A549 (cell line): Measurements from ENCODE around the gene TMEM107. TPM values are rescaled to one million over a fixed set of nuclear protein-coding genes. Genes with fewer than 3 reads are reported as not detected.

ENCODE experiments used
- ATAC-seq, 2 experiments: fragments of 200-7000 bp in 1 of 2; fragments of >200 bp in 1 of 2; cut with Nextera tagmentation in 1 of 2; cut with Tn5 transposase in 1 of 2; 3 replicates each; pipeline versions ENCODE4 v1.8.0 to v1.9.1; 2018 to 2020; ENCODE audit warnings: mild to moderate bottlenecking in 1 of 2, moderate library complexity in 1 of 2
- CTCF ChIA-PET: fragments of 300-600 bp; sonication (Branson Sonifier 250); formaldehyde crosslinking; extraction: SDS; loops from one replicate; lab custom pipeline; 2021; ENCODE audit warnings: antibody characterized with exemption, inconsistent platforms; lab: Yijun Ruan, JAX
- POLR2A ChIA-PET: fragments of 350-600 bp; formaldehyde crosslinking; extraction: SDS; loops from one replicate; lab custom pipeline; 2021; ENCODE audit warnings: antibody characterized with exemption, inconsistent platforms; lab: Yijun Ruan, JAX
- DNase-seq, 2 experiments: peaks; one replicate each; pipeline versions ENCODE4 v3.0.0 to v3.0.0-alpha.2; 2011 to 2016; ENCODE audit warnings: low read depth in 1 of 2, low spot score in 1 of 2
- FAIRE-seq: peaks from 2 replicates; lab custom pipeline; 2011; peaks lifted over from hg19 to GRCh38; lab: Jason Lieb, UNC
- H3K27ac ChIP-seq, 2 experiments: fragments of >200 bp; sonication (Bioruptor Twin); formaldehyde crosslinking; 3 replicates each; pipeline ENCODE4 v1.5.1; 2016 to 2017
- H3K4me1 ChIP-seq: fragments of >200 bp; sonication (Bioruptor Twin); formaldehyde crosslinking; 3 replicates; pipeline ENCODE4 v1.6.1; 2016
- H3K4me2 ChIP-seq: fragments of >200 bp; sonication (Bioruptor Twin); formaldehyde crosslinking; 3 replicates; pipeline ENCODE4 v1.6.1; 2016
- H3K4me3 ChIP-seq: fragments of >200 bp; sonication (Bioruptor Twin); formaldehyde crosslinking; 3 replicates; pipeline ENCODE4 v1.5.1; 2016
- H3K9me3 ChIP-seq: fragments of >200 bp; sonication (Bioruptor Twin); formaldehyde crosslinking; 3 replicates; pipeline ENCODE4 v1.6.1; 2016
- BHLHE40 ChIP-seq: IDR thresholded peaks from 2 replicates; pipeline ENCODE4 v1.6.1; 2012; ENCODE audit warnings: low read depth, low read length, inconsistent platforms
- CBX2 ChIP-seq: fragments of 200-600 bp; sonication (generic); IDR thresholded peaks from 2 replicates; pipeline ENCODE4 v1.6.1; 2016; ENCODE audit warnings: low read depth, mild to moderate bottlenecking, borderline replicate concordance
- CHD4 ChIP-seq: fragments of 200-600 bp; sonication (generic); IDR thresholded peaks from 2 replicates; pipeline ENCODE4 v1.6.1; 2016; ENCODE audit warnings: antibody characterized with exemption, mild to moderate bottlenecking, borderline replicate concordance
- E2F6 ChIP-seq: IDR thresholded peaks from 2 replicates; pipeline ENCODE4 v1.6.1; 2012; ENCODE audit warnings: low read depth, borderline replicate concordance
- EHF ChIP-seq: fragments of 250-450 bp; sonication (Bioruptor Pico); IDR thresholded peaks from 2 replicates; pipeline ENCODE4 v1.5.0; 2020; ENCODE audit warnings: mild to moderate bottlenecking
- EHMT2 ChIP-seq: fragments of 200-600 bp; sonication (generic); IDR thresholded peaks from 2 replicates; pipeline ENCODE4 v1.6.1; 2016; ENCODE audit warnings: antibody characterized with exemption, low read depth, mild to moderate bottlenecking, moderate library complexity
- EP300 ChIP-seq, 2 experiments: fragments of >200 bp; sonication (Bioruptor Twin); formaldehyde crosslinking; IDR thresholded peaks; 2 replicates in 1 of 2; 3 replicates in 1 of 2; pipeline ENCODE4 v1.6.1; 2016 to 2017
- FOSB ChIP-seq: fragments of 250-450 bp; sonication (Bioruptor Pico); IDR thresholded peaks from 2 replicates; pipeline ENCODE4 v1.5.0; 2020; ENCODE audit warnings: mild to moderate bottlenecking, moderate library complexity
- FOSL2 ChIP-seq, 2 experiments: fragments of 450-650 bp in 1 of 2; fragments of >200 bp in 1 of 2; sonication (Bioruptor Twin) in 1 of 2; formaldehyde crosslinking; IDR thresholded peaks; 2 replicates each; pipeline versions ENCODE4 v1.5.0 to v1.6.1; 2016 to 2020; ENCODE audit warnings: mild to moderate bottlenecking in 1 of 2, moderate library complexity in 1 of 2
- GATA3 ChIP-seq: IDR thresholded peaks from 2 replicates; pipeline ENCODE4 v1.6.1; 2012; ENCODE audit warnings: borderline replicate concordance
- HEYL ChIP-seq: fragments of 250-450 bp; sonication (Bioruptor Pico); IDR thresholded peaks from 2 replicates; pipeline ENCODE4 v1.8.0; 2021; ENCODE audit warnings: mild to moderate bottlenecking, moderate library complexity
- HOXA7 ChIP-seq: fragments of 250-450 bp; sonication (Bioruptor Pico); IDR thresholded peaks from 2 replicates; pipeline ENCODE4 v1.5.0; 2020; ENCODE audit warnings: mild to moderate bottlenecking, moderate library complexity
- HOXB13 ChIP-seq: fragments of 250-450 bp; sonication (Bioruptor Pico); IDR thresholded peaks from 2 replicates; pipeline ENCODE4 v1.5.0; 2020; ENCODE audit warnings: low read depth, mild to moderate bottlenecking, moderate library complexity
- HOXB5 ChIP-seq: fragments of 250-450 bp; sonication (Bioruptor Pico); IDR thresholded peaks from 2 replicates; pipeline ENCODE4 v1.5.0; 2020; ENCODE audit warnings: mild to moderate bottlenecking, moderate library complexity
- JUN ChIP-seq, 2 experiments: fragments of >200 bp; sonication (Bioruptor Twin); formaldehyde crosslinking; IDR thresholded peaks; 2 replicates in 1 of 2; 3 replicates in 1 of 2; pipeline ENCODE4 v1.6.1; 2016 to 2017
- MAFK ChIP-seq: fragments of 450-650 bp; IDR thresholded peaks from 2 replicates; pipeline ENCODE4 v1.6.1; 2014; ENCODE audit not compliant: partially characterized antibody
- MAZ ChIP-seq: fragments of 150-350 bp; IDR thresholded peaks from 2 replicates; pipeline ENCODE4 v1.6.1; 2014; ENCODE audit warnings: antibody characterized with exemption, low read depth, low read length, borderline replicate concordance
- MYC ChIP-seq: IDR thresholded peaks from 2 replicates; pipeline ENCODE4 v1.6.1; 2012; ENCODE audit warnings: mild to moderate bottlenecking, inconsistent platforms, low read length, improper control_type of control experiment, borderline replicate concordance
- POLR2A ChIP-seq: IDR thresholded peaks from 2 replicates; pipeline ENCODE4 v1.6.1; 2012; ENCODE audit warnings: mild to moderate bottlenecking, low read length
- POLR2AphosphoS2 ChIP-seq: conservative IDR thresholded peaks from 2 replicates; pipeline ENCODE4 v1.6.1; 2012; ENCODE audit warnings: low read length, improper control_type of control experiment, inconsistent platforms
- RARB ChIP-seq: fragments of 250-450 bp; sonication (Bioruptor Pico); IDR thresholded peaks from 2 replicates; pipeline ENCODE4 v1.8.0; 2021; ENCODE audit warnings: mild to moderate bottlenecking, moderate library complexity
- RNF2 ChIP-seq: fragments of 200-600 bp; sonication (generic); IDR thresholded peaks from 2 replicates; pipeline ENCODE4 v1.6.1; 2016; ENCODE audit warnings: low read depth, mild to moderate bottlenecking, antibody characterized with exemption, moderate library complexity, borderline replicate concordance
- TFCP2L1 ChIP-seq: fragments of 250-450 bp; sonication (Bioruptor Pico); IDR thresholded peaks from 2 replicates; pipeline ENCODE4 v1.5.0; 2021; ENCODE audit warnings: mild to moderate bottlenecking
- USF2 ChIP-seq: fragments of 450-650 bp; IDR thresholded peaks from 2 replicates; pipeline ENCODE4 v1.6.1; 2014; ENCODE audit warnings: antibody characterized with exemption
- WGBS: methylation state at CpG from one replicate; pipeline ENCODE4 v1.1.6; 2017; ENCODE audit errors: missing lambda C conversion rate; 5-methylcytosine and 5-hydroxymethylcytosine counted together
- polyA plus RNA-seq, 4 experiments: library from polyadenylated mRNA; depleted of rRNA in 3 of 4; stranded (reverse); fragments of >200 nt; fragmentation: RNase III in 1 of 4; extraction: RNeasy Plus Mini Kit Qiagen cat#74134 plus additional on column Dnase treatment in 1 of 4; gene quantifications; 2 replicates in 3 of 4; 3 replicates in 1 of 4; pipeline ENCODE4 v1.2.3, GENCODE V29; 2011 to 2017
- TF ChIP-seq, protein P1 (sequence below): fragments of 250-450 bp; sonication (Bioruptor Pico); IDR thresholded peaks from 2 replicates; pipeline ENCODE4 v1.5.0; 2020; ENCODE audit warnings: low read depth, mild to moderate bottlenecking, moderate library complexity
- TF ChIP-seq, protein P2 (sequence below): IDR thresholded peaks from 2 replicates; pipeline ENCODE4 v1.6.1; 2012

Gene TMEM107
- polyA plus RNA-seq, 2 of the 4 experiments (the other 2 are of a cell fraction): 17.0 to 22.8 TPM

DNA sequence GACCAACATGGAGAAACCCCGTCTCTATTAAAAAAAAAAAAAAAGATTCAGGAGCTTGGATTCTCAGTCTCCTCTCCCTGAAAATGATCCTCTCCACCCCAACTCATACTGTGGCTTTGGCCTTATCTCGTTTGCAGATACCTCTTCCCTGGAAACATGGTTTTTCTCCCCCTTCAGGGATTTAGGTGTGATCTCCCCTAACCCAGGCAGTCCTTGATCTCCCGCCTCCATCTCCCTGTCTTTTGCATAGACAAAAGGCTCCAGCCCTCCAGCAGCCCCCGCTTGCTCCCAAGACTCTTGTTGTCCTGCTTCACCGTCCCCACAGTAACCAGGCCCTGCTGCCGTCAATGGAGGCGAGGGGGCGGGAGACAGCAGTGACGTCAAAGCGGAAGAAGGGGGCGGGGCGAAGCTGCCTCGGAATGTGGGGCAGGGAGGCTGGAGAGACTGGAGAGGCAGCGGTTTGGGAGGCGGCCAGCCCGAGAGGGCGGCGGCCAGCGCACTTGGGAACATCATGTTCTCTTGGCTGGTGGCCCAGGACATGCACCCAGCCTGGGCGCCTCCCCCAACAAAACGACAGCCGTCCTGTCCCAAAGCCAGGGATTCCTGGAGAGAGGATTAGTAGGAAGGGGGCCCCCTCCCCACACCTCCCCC is 22.1 kb downstream of the TMEM107 start:
- peak; percentile 94 for FAIRE-seq
- ChIA-PET POLR2A (interaction anchor here (0.5 to 1.9 kb wide), 9 partner anchors 15 to 670 kb away, joined by 3 to 26 read pairs (median 3); partner anchors contain the start of genes CTC1 and POLR2A), CTCF (interaction anchor here (0.9 to 19.5 kb wide), 7 partner anchors 15 to 147 kb away, joined by 3 to 601 read pairs (median 5); no protein-coding TSS in a partner anchor)
- peaks cover 49% of the 10 kb centered on the region for H3K4me1 ChIP-seq
- H3K27ac ChIP-seq: peak overlapping the region; percentile 89 to 93
- TF ChIP-seq EHF (CRISPR knock-in tag) (0 out of 2 replicates have a peak, but pooled peaks have one; percentile 33), TFCP2L1 (CRISPR knock-in tag) (peak; percentile 54), USF2 (no peak), BHLHE40 (no peak), HOXB13 (CRISPR knock-in tag) (peak; percentile 41; the same call in 1 of the 2 replicates), MYC (peak; percentile 64), POLR2AphosphoS2 (0 out of 2 replicates have a peak, but pooled peaks have one; percentile 17), E2F6 (peak; percentile 74), CBX2 (no peak), POLR2A (peak; percentile 32; the same call in 1 of the 2 replicates), JUN (IDR thresholded peaks at IDR 0.05) (peak in 1 of 2 experiments; percentile 60; a peak in 3 of 5 replicates), MAZ (peak; percentile 36; the same call in 1 of the 2 replicates), HOXA7 (CRISPR knock-in tag) (peak; percentile 94), EP300 (IDR thresholded peaks at IDR 0.05) (0 out of 5 replicates have a peak, but pooled peaks of 1 of the 2 experiments have one; percentile 30), MAFK (no peak), RNF2 (no peak), EHMT2 (no peak), RARB (CRISPR knock-in tag) (peak; percentile 40; the same call in 1 of the 2 replicates), CHD4 (no peak), HOXB5 (peak; percentile 58; the same call in 1 of the 2 replicates), FOSL2 (IDR thresholded peaks at IDR 0.05) (no peak), FOSL2 (CRISPR knock-in tag; IDR thresholded peaks at IDR 0.05) (0 out of 2 replicates have a peak, but pooled peaks have one; percentile 5), FOSB (CRISPR knock-in tag) (peak; percentile 81), HEYL (CRISPR knock-in tag) (no peak), GATA3 (peak; percentile 47)
- TF ChIP-seq, protein P1, sequence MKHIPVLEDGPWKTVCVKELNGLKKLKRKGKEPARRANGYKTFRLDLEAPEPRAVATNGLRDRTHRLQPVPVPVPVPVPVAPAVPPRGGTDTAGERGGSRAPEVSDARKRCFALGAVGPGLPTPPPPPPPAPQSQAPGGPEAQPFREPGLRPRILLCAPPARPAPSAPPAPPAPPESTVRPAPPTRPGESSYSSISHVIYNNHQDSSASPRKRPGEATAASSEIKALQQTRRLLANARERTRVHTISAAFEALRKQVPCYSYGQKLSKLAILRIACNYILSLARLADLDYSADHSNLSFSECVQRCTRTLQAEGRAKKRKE (CRISPR knock-in tag): no peak
- TF ChIP-seq, protein P2, sequence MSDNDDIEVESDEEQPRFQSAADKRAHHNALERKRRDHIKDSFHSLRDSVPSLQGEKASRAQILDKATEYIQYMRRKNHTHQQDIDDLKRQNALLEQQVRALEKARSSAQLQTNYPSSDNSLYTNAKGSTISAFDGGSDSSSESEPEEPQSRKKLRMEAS: peak; percentile 78; the same call in 1 of the 2 replicates
- WGBS: 3% methylated on average over 16 of the region's 22 CpGs
- H3K4me2 ChIP-seq: peak overlapping the region; percentile 78
- no peaks in the 10 kb centered on the region for H3K9me3 ChIP-seq
- peak; percentile 38 to 45 for ATAC-seq
- peak; percentile 90 to 99 for DNase-seq
- H3K4me3 ChIP-seq: peak overlapping the region; percentile 65
